IMR-90 (cell line): ENCODE results near the gene CXCL3. TPM values are rescaled to one million over a fixed set of nuclear protein-coding genes. Genes with fewer than 3 reads are reported as not detected.

ENCODE experiments used
- ATAC-seq: fragments of 200-7000 bp; cut with Tn5 transposase; 2 replicates; pipeline ENCODE4 v1.9.1; 2020; ENCODE audit warnings: low read depth, mild to moderate bottlenecking, moderate library complexity
- BruUV-seq: library from RNA; stranded (reverse); fragments of 400-500 nt; replicated peaks from 2 replicates; lab custom pipeline; 2021; lab: Mats Ljungman, UMichigan
- CTCF ChIA-PET: fragments of 300-600 bp; formaldehyde crosslinking; extraction: SDS; loops from one replicate; lab custom pipeline; 2021; ENCODE audit warnings: antibody characterized with exemption; lab: Yijun Ruan, JAX
- POLR2A ChIA-PET: fragments of 300-600 bp; sonication (Branson Sonifier 250); formaldehyde crosslinking; loops from one replicate; lab custom pipeline; 2022; ENCODE audit warnings: antibody characterized with exemption; ENCODE audit not compliant: unreplicated experiment; lab: Charles Lee
- DNase-seq: peaks from one replicate; pipeline ENCODE4 v3.0.0; 2013
- H2AFZ ChIP-seq: replicated peaks from 2 replicates; pipeline ENCODE3; 2013; ENCODE audit warnings: low read length, mild to moderate bottlenecking; ENCODE audit not compliant: poor library complexity
- H2AK5ac ChIP-seq: 2 replicates; pipeline ENCODE4 v1.6.1; 2013; ENCODE audit warnings: low read depth, low read length, inconsistent platforms
- H2AK9ac ChIP-seq: replicated peaks from 2 replicates; pipeline ENCODE3; 2013; ENCODE audit warnings: mild to moderate bottlenecking, low read depth, low read length, moderate library complexity; ENCODE audit not compliant: poor library complexity
- H2BK120ac ChIP-seq: 2 replicates; pipeline ENCODE4 v1.6.1; 2013; ENCODE audit warnings: low read depth, low read length, inconsistent platforms
- H2BK15ac ChIP-seq: 3 replicates; pipeline ENCODE4 v1.6.1; 2013; ENCODE audit warnings: low read depth, low read length, inconsistent platforms
- H2BK20ac ChIP-seq: 2 replicates; pipeline ENCODE4 v1.6.1; 2013; ENCODE audit warnings: low read depth, mild to moderate bottlenecking, inconsistent platforms, low read length, moderate library complexity
- H2BK5ac ChIP-seq: 2 replicates; pipeline ENCODE4 v1.6.1; 2013; ENCODE audit warnings: mild to moderate bottlenecking, low read depth, low read length, inconsistent platforms; ENCODE audit not compliant: poor library complexity, severe bottlenecking
- H3K14ac ChIP-seq: replicated peaks from 2 replicates; pipeline ENCODE4 v1.6.1; 2013; ENCODE audit warnings: low read depth, low read length, inconsistent platforms
- H3K18ac ChIP-seq: 2 replicates; pipeline ENCODE4 v1.6.1; 2013; ENCODE audit warnings: low read depth, low read length, control low read depth
- H3K23ac ChIP-seq: 2 replicates; pipeline ENCODE4 v1.6.1; 2013; ENCODE audit warnings: low read depth, low read length, inconsistent platforms
- H3K27ac ChIP-seq: 2 replicates; pipeline ENCODE4 v1.5.1; 2013; ENCODE audit warnings: mild to moderate bottlenecking, control low read depth, low read length; ENCODE audit not compliant: insufficient read depth
- H3K27me3 ChIP-seq: 2 replicates; pipeline ENCODE4 v1.6.1; 2013; ENCODE audit warnings: low read length; ENCODE audit not compliant: control insufficient read depth, insufficient read depth
- H3K36me3 ChIP-seq: 2 replicates; pipeline ENCODE4 v1.6.1; 2013; ENCODE audit warnings: low read length, mixed read lengths; ENCODE audit not compliant: control insufficient read depth, insufficient read depth
- H3K4ac ChIP-seq: 2 replicates; pipeline ENCODE4 v1.6.1; 2013; ENCODE audit warnings: low read depth, low read length, inconsistent platforms
- H3K4me1 ChIP-seq: 2 replicates; pipeline ENCODE4 v1.6.1; 2013; ENCODE audit warnings: low read length, mixed read lengths; ENCODE audit not compliant: control insufficient read depth, insufficient read depth
- H3K4me2 ChIP-seq: 2 replicates; pipeline ENCODE4 v1.6.1; 2013; ENCODE audit warnings: low read depth, mild to moderate bottlenecking, control low read depth, low read length, moderate library complexity
- H3K4me3 ChIP-seq: 2 replicates; pipeline ENCODE4 v1.5.1; 2013; ENCODE audit warnings: low read depth, mild to moderate bottlenecking, control low read depth, low read length, moderate library complexity; ENCODE audit not compliant: insufficient read depth
- H3K56ac ChIP-seq: 2 replicates; pipeline ENCODE4 v1.6.1; 2013; ENCODE audit warnings: low read length, inconsistent platforms; ENCODE audit not compliant: insufficient read depth; ENCODE audit errors: extremely low read depth
- H3K79me1 ChIP-seq, 2 experiments: 2 replicates each; pipeline ENCODE4 v1.6.1; 2013; ENCODE audit warnings: low read length in 2 of 2, inconsistent platforms in 1 of 2, low read depth in 1 of 2
- H3K9ac ChIP-seq: 2 replicates; pipeline ENCODE4 v1.6.1; 2013; ENCODE audit warnings: low read depth, low read length, control low read depth
- H3K9me1 ChIP-seq: 2 replicates; pipeline ENCODE4 v1.6.1; 2013; ENCODE audit warnings: low read length, inconsistent platforms; ENCODE audit not compliant: insufficient read depth
- H3K9me3 ChIP-seq: 2 replicates; pipeline ENCODE4 v1.6.1; 2013; ENCODE audit warnings: low read length; ENCODE audit not compliant: control insufficient read depth, insufficient read depth
- H4K20me1 ChIP-seq: 2 replicates; pipeline ENCODE4 v1.6.1; 2013; ENCODE audit warnings: low read length, inconsistent platforms; ENCODE audit not compliant: insufficient read depth
- H4K5ac ChIP-seq: 2 replicates; pipeline ENCODE4 v1.6.1; 2013; ENCODE audit warnings: mild to moderate bottlenecking, low read depth, low read length, control low read depth
- H4K8ac ChIP-seq, 2 experiments: 2 replicates each; pipeline ENCODE4 v1.6.1; 2013; ENCODE audit warnings: low read depth in 2 of 2, low read length in 2 of 2, control low read depth in 1 of 2, inconsistent platforms in 1 of 2
- H4K91ac ChIP-seq: 2 replicates; pipeline ENCODE4 v1.6.1; 2013; ENCODE audit warnings: low read depth, low read length, inconsistent platforms; ENCODE audit not compliant: insufficient read depth
- BHLHE40 ChIP-seq: fragments of 150-350 bp; IDR thresholded peaks from 2 replicates; pipeline ENCODE4 v1.6.1; 2016; ENCODE audit warnings: mild to moderate bottlenecking, low read depth, low read length
- CEBPB ChIP-seq: IDR thresholded peaks from 2 replicates; pipeline ENCODE4 v1.6.1; 2012; ENCODE audit warnings: low read depth, low read length, improper control_type of control experiment
- CHD1 ChIP-seq: IDR thresholded peaks from 2 replicates; pipeline ENCODE4 v1.6.1; 2012; ENCODE audit warnings: low read depth, low read length, improper control_type of control experiment
- ELK1 ChIP-seq: fragments of 150-350 bp; IDR thresholded peaks from 2 replicates; pipeline ENCODE4 v1.6.1; 2016; ENCODE audit warnings: low read depth, mild to moderate bottlenecking, low read length, moderate library complexity, borderline replicate concordance
- FOS ChIP-seq: fragments of 150-350 bp; IDR thresholded peaks from 2 replicates; pipeline ENCODE4 v1.6.1; 2016; ENCODE audit warnings: low read depth, low read length
- MAFK ChIP-seq: IDR thresholded peaks from 2 replicates; pipeline ENCODE4 v1.6.1; 2012; ENCODE audit warnings: low read depth, low read length, improper control_type of control experiment
- MAZ ChIP-seq: IDR thresholded peaks from 2 replicates; pipeline ENCODE4 v1.6.1; 2012; ENCODE audit warnings: low read depth, mild to moderate bottlenecking, low read length, improper control_type of control experiment, moderate library complexity, borderline replicate concordance
- MXI1 ChIP-seq: IDR thresholded peaks from 2 replicates; pipeline ENCODE4 v1.6.1; 2012; ENCODE audit warnings: low read depth, mild to moderate bottlenecking, low read length, moderate library complexity, borderline replicate concordance
- NFE2L2 ChIP-seq: fragments of 150-350 bp; IDR thresholded peaks from 2 replicates; pipeline ENCODE4 v1.6.1; 2016; ENCODE audit warnings: low read depth, mild to moderate bottlenecking, low read length
- POLR2A ChIP-seq: IDR thresholded peaks from 2 replicates; pipeline ENCODE4 v1.6.1; 2012; ENCODE audit warnings: mild to moderate bottlenecking, low read depth, low read length
- RAD21 ChIP-seq: IDR thresholded peaks from 2 replicates; pipeline ENCODE4 v1.6.1; 2012; ENCODE audit warnings: low read length, improper control_type of control experiment
- RCOR1 ChIP-seq: IDR thresholded peaks from 2 replicates; pipeline ENCODE4 v1.6.1; 2012; ENCODE audit warnings: mild to moderate bottlenecking, low read length, improper control_type of control experiment; ENCODE audit not compliant: insufficient replicate concordance
- RFX5 ChIP-seq: IDR thresholded peaks from 2 replicates; pipeline ENCODE4 v1.8.0; 2012; ENCODE audit warnings: low read depth, mild to moderate bottlenecking, low read length, moderate library complexity
- SMC3 ChIP-seq: fragments of 150-350 bp; IDR thresholded peaks from 2 replicates; pipeline ENCODE4 v1.6.1; 2016; ENCODE audit warnings: low read depth, mild to moderate bottlenecking, antibody characterized with exemption, low read length, moderate library complexity
- USF2 ChIP-seq: fragments of 150-350 bp; IDR thresholded peaks from 2 replicates; pipeline ENCODE4 v1.6.1; 2017; ENCODE audit warnings: mild to moderate bottlenecking, antibody characterized with exemption, low read length, low read depth
- WGBS, 2 experiments: methylation state at CpG; one replicate each; pipeline versions ENCODE4 v1.1.5 to v1.1.7; 2013; ENCODE audit warnings: missing lambda C conversion rate in 2 of 2; ENCODE audit not compliant: insufficient read length in 1 of 2; ENCODE audit errors: extremely low coverage in 2 of 2; 5-methylcytosine and 5-hydroxymethylcytosine counted together
- dilution Hi-C: fragments of 300-500 bp; cut with HindIII; formaldehyde crosslinking; loops from one replicate; pipeline ENCODE4 v1.14.3; 2018; ENCODE audit warnings: low sequenced_read_pairs; ENCODE audit not compliant: unreplicated experiment
- in situ Hi-C: fragments of 300-500 bp; cut with MboI; formaldehyde crosslinking; loops from 3 replicates; pipeline ENCODE4 v1.14.3; 2019; ENCODE audit warnings: low sequenced_read_pairs, inconsistent platforms, mixed read lengths
- intact Hi-C: fragments of 100-400 bp; cut with micrococcal nuclease; formaldehyde crosslinking; loops from 2 replicates; pipeline ENCODE4 v1.10.0; 2022
- polyA plus RNA-seq, 3 experiments: library from polyadenylated mRNA; depleted of rRNA; stranded (reverse); fragments of >200 nt; gene quantifications; 2 replicates each; pipeline ENCODE4 v1.2.3, GENCODE V29; 2012; ENCODE audit warnings: low replicate concordance in 1 of 3
- total RNA-seq: library from RNA; depleted of rRNA; stranded (reverse); fragments of >200 nt; gene quantifications from 2 replicates; pipeline ENCODE4 v1.2.3, GENCODE V29; 2012

The CXCL3 gene
- total and polyA plus RNA-seq, 2 of the 4 experiments (the other 2 are of a cell fraction) = 0.18 to 0.74 TPM

GRCh38 chr4:74012130-74012529 is 26.4 kb downstream of the CXCL3 start:
- Histone ChIP-seq H3K4ac (no peak overlapping the region), H3K4me2 (no peak overlapping the region), H2BK5ac (no peak overlapping the region), H2BK120ac (no peak overlapping the region), H3K27me3 (0 out of 2 replicates have a peak, but pooled peaks cover 2% of the 10 kb centered on the region), H2AK9ac (no peak overlapping the region), H3K23ac (no peak overlapping the region), H2BK20ac (no peak overlapping the region), H3K4me1 (peaks cover 4% of the 10 kb centered on the region), H3K79me1 (no peaks in the 10 kb centered on the region), H3K56ac (no peak overlapping the region), H3K9me1 (peaks cover 3% of the 10 kb centered on the region; the same call in 1 of the 2 replicates), H3K18ac (no peak overlapping the region), H3K27ac (no peak overlapping the region), H3K9me3 (no peaks in the 10 kb centered on the region; the same call in 1 of the 2 replicates), H4K20me1 (no peaks in the 10 kb centered on the region), H4K8ac (no peak overlapping the region), H3K4me3 (no peak overlapping the region), H3K9ac (no peak overlapping the region), H2AFZ (no peak overlapping the region), H4K5ac (no peak overlapping the region), H3K14ac (no peak overlapping the region), H2AK5ac (no peak overlapping the region), H2BK15ac (no peak overlapping the region), H3K36me3 (no peaks in the 10 kb centered on the region), H4K91ac (no peak overlapping the region)
- dilution Hi-C loops = no loop called here
- BruUV-seq = no TSS peak
- in situ Hi-C loops = no loop called here
- whole genome bisulfite sequencing, 2 experiments = no CpG with 5 or more reads among the region's 4 CpGs
- intact Hi-C loops = no loop called here
- ATAC-seq = no peak
- TF ChIP-seq MXI1 (no peak), ELK1 (no peak), USF2 (no peak), CHD1 (no peak), POLR2A (no peak), NFE2L2 (no peak), RFX5 (no peak), MAFK (no peak), CEBPB (no peak), FOS (no peak), MAZ (no peak), BHLHE40 (no peak), RAD21 (no peak), RCOR1 (no peak), SMC3 (no peak)
- POLR2A ChIA-PET = no interaction called here
- CTCF ChIA-PET = no interaction called here
- no peak for DNase-seq
